ENCODE data around the gene LHPP.
"Not testable (repeated sequence)": the region's sequence is repeated elsewhere in the genome, so short reads cannot be mapped to it uniquely, and the experiment has no call there.

Gene LHPP

DNA sequence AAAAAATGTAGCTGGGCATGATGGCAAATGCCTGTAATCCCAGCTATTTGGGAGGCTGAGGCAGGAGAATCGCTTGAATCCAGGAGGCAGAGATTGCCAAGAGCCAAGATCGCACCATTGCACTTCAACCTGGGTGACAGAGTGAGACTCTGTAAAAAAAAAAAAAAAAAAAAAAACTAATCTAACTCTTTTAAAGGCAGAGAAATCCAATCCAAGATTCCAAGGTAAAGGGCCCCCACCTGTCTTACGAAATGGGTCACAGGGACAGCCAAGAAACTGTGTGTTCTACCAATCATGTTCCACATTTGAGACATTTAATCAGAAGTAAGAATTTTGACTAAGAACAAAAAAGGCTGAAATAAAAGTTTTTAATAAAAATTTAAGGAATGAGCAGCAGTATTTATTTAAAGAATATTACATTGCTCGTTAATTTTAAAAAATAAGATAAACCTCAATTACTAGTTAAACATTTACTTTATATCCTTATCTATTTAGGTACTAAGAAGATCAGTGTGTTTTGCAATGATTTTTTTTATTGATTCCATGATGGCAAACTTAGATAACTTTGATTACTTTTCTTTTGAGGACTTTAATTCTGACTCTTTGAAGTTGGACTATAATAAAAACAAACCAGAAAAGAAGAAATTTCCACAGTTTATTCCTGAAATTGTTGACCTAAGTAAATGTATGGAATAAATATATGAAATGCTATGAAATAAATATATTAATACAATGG, 36.2 kb upstream of the LHPP start:
- peaks cover 60% of the 10 kb centered on the region for H3K27me3 Mint-ChIP-seq (ENCODE audit: low read depth)
- no peak overlapping the region for H3K27ac Mint-ChIP-seq
- H3K4me3 Mint-ChIP-seq, result no peak overlapping the region

DNA sequence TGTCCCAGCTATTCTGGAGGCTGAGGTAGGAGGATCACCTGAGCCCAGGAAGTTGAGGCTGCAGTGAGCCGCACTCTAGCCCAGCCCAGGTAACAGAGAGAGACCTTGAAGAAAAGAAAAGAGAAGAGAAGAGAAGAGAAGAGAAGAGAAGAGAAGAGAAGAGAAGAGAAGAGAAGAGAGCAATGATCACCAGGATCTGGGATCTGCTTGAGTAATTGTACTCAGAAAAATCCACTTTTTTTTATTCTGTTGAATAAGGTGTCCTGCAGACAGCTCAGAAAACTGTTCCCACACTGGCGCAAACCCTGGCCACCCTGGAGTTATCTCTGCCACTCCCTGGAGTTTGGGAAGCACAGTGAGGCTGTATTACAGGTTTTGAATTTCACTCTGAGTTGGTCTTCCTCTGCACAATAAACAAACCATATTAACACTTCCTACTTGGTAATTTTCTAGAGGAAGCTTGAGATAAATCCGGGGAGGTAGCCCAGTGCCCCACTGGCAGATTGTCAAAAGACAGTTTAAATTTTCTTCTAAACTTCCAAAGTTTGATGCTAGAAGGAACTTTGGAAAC, 33.3 kb upstream of the LHPP start:
- Mint-ChIP-seq H3K27ac (no peak overlapping the region), H3K9me3 (no peaks in the 10 kb centered on the region), H3K36me3 (ENCODE audit: low read depth) (no peaks in the 10 kb centered on the region), H3K4me3 (no peak overlapping the region), H3K4me1 (no peaks in the 10 kb centered on the region), H3K27me3 (ENCODE audit: low read depth) (peaks cover 38% of the 10 kb centered on the region)
- TF ChIP-seq, protein P1, sequence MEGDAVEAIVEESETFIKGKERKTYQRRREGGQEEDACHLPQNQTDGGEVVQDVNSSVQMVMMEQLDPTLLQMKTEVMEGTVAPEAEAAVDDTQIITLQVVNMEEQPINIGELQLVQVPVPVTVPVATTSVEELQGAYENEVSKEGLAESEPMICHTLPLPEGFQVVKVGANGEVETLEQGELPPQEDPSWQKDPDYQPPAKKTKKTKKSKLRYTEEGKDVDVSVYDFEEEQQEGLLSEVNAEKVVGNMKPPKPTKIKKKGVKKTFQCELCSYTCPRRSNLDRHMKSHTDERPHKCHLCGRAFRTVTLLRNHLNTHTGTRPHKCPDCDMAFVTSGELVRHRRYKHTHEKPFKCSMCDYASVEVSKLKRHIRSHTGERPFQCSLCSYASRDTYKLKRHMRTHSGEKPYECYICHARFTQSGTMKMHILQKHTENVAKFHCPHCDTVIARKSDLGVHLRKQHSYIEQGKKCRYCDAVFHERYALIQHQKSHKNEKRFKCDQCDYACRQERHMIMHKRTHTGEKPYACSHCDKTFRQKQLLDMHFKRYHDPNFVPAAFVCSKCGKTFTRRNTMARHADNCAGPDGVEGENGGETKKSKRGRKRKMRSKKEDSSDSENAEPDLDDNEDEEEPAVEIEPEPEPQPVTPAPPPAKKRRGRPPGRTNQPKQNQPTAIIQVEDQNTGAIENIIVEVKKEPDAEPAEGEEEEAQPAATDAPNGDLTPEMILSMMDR (IDR thresholded peaks at IDR 0.05; ENCODE audit: unreplicated experiment in 3 of 3), result no peak

More for the DNA sequence above, 36.2 kb upstream of the LHPP start:
- no peaks in the 10 kb centered on the region for H3K9me3 Mint-ChIP-seq
- TF ChIP-seq, protein P1 (IDR thresholded peaks at IDR 0.05; ENCODE audit: unreplicated experiment in 3 of 3), result no peak
- no peaks in the 10 kb centered on the region for H3K4me1 Mint-ChIP-seq
- H3K36me3 Mint-ChIP-seq (ENCODE audit: low read depth), result no peaks in the 10 kb centered on the region

DNA sequence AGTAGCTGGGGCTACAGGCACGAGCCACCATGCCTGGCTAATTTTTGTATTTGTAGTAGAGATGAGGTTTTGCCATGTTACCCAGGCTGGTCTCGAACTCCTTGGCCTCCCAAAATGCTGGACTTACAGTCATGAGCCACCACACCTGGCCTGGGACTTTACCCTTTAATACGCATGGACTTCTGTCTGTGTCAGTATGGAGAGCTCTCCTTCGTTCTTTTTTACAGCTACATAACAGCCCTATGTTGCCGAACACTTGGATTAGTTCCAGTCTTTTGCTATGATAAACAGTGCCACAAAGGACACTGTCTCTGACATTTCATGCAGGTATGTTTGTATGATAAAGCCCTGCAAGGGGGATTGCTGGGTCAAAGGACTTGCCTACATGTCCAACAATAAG, 32.0 kb upstream of the LHPP start:
- no peaks in the 10 kb centered on the region for H3K9me3 Mint-ChIP-seq
- no peak overlapping the region for H3K4me3 Mint-ChIP-seq
- H3K4me1 Mint-ChIP-seq, result peaks cover under 1% of the 10 kb centered on the region
- TF ChIP-seq, protein P1 (IDR thresholded peaks at IDR 0.05; ENCODE audit: unreplicated experiment in 3 of 3), result no peak
- H3K27me3 Mint-ChIP-seq (ENCODE audit: low read depth), result peaks cover 25% of the 10 kb centered on the region
- H3K27ac Mint-ChIP-seq, result no peak overlapping the region
- H3K36me3 Mint-ChIP-seq (ENCODE audit: low read depth), result no peaks in the 10 kb centered on the region

DNA sequence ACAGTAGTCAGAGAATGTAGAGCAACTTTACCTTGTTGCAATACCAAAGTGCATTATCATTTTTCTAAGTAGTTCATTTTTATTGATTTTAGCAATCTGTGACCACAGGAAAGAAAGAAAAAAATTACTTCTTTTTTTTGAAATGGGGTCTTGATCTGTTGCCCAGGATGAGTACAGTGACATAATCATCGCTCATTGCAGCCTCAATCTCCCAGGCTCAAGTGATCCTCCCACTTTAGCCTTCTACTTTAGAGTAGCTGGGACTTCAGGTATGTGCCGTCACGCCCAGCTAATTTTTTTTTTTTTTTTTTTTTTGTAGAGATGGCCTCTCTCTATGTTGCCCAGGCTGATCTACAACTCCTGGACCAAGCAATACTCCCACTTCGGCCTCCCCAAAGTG, 31.5 kb upstream of the LHPP start:
- no peaks in the 10 kb centered on the region for H3K9me3 Mint-ChIP-seq
- peaks cover 24% of the 10 kb centered on the region for H3K27me3 Mint-ChIP-seq (ENCODE audit: low read depth)
- peaks cover 5% of the 10 kb centered on the region for H3K4me1 Mint-ChIP-seq
- no peak overlapping the region for H3K4me3 Mint-ChIP-seq
- no peak overlapping the region for H3K27ac Mint-ChIP-seq
- no peaks in the 10 kb centered on the region for H3K36me3 Mint-ChIP-seq (ENCODE audit: low read depth)
- TF ChIP-seq, protein P1 (IDR thresholded peaks at IDR 0.05; ENCODE audit: unreplicated experiment in 3 of 3), result no peak

DNA sequence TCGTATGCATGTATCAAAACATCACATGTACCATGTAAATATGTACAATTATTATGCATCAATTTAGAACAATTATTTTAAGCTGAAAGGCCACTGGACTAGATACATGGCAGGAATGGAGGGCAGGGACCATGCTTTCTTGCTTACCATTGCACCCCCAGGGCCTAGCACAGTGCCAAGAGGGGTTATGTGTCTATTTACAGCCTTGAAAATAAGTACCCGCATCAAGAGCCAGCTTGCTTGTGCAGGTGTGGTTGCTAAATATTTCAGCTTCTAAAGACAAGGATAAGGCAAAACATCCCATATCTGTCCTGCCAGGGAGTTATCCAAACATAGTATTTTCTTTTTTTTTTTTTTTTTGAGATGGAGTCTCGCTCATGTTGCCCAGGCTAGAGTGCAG, 28.2 kb upstream of the LHPP start:
- H3K4me3 Mint-ChIP-seq, result no peak overlapping the region
- no peak overlapping the region for H3K27ac Mint-ChIP-seq
- peaks cover 9% of the 10 kb centered on the region for H3K4me1 Mint-ChIP-seq
- TF ChIP-seq, protein P1 (IDR thresholded peaks at IDR 0.05; ENCODE audit: unreplicated experiment in 3 of 3), result no peak
- peaks cover 5% of the 10 kb centered on the region for H3K27me3 Mint-ChIP-seq (ENCODE audit: low read depth)
- H3K9me3 Mint-ChIP-seq, result no peaks in the 10 kb centered on the region
- no peaks in the 10 kb centered on the region for H3K36me3 Mint-ChIP-seq (ENCODE audit: low read depth)

DNA sequence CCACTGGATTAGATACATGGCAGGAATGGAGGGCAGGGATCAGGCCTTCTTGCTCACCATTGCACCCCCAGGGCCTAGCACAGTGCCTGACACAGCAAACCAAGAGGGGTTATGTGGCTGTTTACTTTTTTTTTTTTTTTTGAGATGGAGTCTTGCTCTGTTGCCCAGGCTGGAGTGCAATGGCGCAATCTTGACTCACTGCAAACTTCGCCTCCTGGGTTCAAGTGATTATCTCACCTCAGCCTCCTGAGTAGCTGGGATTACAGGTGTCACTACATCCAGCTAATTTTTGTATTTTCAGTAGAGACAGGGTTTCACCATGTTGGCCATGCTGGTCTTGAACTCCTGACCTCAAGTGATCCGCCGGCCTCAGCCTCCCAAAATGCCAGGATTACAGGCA, 25.9 kb upstream of the LHPP start:
- H3K4me3 Mint-ChIP-seq; H3K36me3 Mint-ChIP-seq (ENCODE audit: low read depth); H3K4me1 Mint-ChIP-seq; H3K27me3 Mint-ChIP-seq (ENCODE audit: low read depth); H3K9me3 Mint-ChIP-seq: not testable (repeated sequence)
- peak overlapping the region in 1 of 3 experiments; percentile 46 for H3K27ac Mint-ChIP-seq
